Activated T-cell treated with anti-CD3 and anti-CD28 coated beads, Interleukin-2, amount 50 U/mL, for 48 hours (primary cell): ENCODE results near the gene SMARCC1.

Experiments used
- DNase-seq, 2 experiments: peaks; one replicate each; pipeline ENCODE4 v3.0.0-alpha.2; 2020

The SMARCC1 gene

DNA sequence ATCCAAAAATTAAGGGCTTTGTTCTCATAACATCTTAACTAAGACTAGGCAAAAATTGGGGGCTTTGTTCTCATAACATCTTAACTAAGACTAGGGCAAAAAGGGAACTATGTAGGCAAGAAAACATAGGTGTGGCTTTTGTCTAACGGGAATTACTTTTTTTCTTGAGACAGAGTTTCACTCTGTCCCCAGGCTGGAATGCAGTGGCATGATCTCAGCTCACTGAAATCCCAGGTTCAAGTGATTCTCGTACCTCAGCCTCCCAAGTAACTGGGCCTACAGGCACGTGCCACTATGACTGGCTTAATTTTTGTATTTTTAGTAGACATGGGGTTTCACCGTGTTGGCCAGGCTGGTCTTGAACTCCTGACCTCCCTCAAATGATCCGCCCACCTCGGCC, 153.3 kb downstream of the SMARCC1 start:
- DNase-seq: no peak

DNA sequence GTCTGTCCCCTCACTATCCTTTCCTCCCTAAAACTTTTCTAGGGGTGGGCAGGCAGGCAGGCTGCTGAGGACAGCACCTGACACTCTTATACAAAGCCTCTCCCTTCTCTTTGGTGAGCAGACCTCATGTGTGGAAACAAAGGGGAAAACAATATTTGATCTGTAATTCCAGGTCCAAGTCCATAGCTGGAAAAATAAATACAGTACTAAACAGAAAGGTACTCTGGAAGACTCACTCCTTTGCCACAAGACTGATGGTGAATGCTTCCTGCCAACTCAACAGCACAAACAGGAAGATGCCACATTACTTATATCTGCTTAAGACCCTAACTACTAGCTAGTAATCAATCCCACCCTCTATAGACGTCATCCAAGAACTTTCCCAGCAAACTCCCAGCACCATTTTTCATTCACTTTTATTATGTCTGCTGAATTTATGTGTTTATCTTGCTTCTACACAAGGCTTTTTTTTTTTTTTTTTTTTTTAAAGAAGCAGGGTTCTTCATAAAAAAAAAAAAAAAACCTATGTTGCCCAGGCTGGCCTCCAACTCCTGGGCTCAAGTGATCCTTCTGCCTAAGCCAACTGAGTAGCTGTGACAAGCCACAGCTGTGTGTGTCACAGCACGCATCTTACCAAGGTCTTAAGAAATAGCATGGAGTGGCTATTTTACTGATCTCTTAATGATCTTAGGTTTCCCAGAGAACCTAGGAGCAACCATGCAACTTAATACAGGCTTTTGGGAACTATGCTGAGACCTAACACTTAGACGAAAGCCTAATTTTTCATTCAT, 158.8 kb downstream of the SMARCC1 start:
- DNase-seq: no peak

DNA sequence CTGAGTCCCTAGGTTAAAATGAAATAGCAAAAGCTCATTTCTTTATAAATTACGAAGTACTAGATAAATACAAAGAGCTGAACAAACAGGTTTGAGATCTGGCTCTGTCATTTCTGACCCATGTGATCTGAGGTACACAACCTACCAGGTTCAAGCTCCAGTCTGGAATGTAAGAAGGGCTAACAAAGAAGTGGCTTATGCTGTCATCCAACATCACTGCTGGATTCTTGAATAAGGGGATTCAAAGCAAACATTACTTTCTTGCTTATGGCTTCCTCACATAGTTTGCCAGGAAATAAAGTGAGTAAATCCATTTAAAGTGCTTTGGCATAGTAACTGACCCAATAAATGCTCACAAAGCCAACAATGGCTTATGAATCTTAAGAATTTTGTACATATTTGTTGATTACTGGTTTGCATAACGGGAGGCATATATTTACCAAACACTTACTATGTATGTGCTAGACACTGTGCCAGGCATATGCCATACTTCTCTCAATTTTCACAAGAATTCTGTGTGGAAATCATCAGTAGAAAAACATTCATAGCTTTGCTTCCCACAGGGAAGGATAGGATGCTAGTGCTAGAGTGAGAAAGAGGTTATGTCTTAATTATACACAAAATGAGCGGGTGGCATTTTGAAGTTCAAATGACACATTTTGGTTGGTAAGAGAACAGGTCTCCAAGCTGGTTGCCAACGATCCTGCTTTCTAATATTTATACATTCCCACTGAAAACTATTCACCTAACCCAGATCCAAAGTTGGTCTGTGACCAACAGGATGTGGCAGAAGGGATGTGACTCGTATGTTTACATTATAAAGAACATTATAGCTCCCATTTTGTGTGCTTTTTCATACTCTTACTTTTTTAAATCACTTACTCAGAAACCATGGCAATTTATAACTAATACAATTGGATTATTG, 164.3 kb downstream of the SMARCC1 start:
- DNase-seq: no peak

DNA sequence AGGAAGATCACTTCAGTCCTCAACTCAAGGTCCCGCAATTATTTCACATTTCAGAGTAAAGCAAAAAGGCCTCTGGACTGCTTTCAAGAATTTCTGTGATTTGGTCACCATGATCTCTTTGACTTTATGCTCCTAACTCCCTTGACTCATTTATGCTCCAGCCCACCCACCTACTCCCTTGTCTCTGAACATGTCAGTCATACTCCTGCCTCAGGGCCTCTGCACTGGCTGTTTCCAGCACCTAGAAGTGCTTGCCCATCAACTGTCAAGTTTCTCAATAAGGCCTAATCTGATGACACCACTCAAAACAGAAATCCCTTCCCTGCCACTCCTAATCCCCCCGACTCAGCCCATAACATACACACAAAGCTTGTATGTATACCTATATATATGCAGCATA, 166.9 kb downstream of the SMARCC1 start:
- DNase-seq: no peak

DNA sequence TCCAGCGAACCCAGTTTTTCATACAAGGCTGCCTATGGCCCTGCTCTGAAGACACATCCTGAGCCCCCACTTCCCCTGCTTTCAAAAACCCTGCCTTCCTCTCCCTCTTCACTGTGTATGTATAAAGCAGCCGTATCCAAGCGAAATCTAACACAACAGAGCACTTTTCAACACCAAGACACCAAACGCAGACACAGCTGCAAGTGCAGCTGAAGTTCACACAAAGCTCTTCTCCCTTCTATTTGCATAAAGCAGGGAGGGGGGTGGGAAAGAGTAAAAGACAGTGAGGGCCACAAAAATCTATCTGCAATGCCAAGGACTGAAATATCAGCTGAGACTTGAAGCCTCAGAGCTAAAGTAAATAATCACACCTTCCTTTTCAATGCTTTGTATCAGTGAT, 168.0 kb downstream of the SMARCC1 start:
- DNase-seq: no peak

DNA sequence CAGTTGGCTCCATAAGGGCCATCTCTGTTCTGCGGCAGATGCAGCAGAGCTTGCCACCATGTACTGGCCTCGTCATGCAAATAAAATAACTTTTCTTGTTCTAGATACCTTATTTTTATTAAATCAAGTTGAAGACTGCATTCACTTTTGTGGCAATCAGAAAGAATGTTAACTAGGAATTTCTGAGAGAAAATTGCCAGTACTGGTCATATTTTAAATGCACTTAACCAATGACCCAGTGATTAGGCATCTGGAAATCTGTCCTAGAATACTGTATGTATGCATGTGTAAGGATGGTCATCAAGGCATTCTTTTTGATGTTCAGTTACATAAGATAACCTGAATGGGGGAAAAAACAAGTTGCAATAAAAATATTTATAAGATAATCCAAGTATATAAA, 168.8 kb downstream of the SMARCC1 start:
- DNase-seq: no peak

DNA sequence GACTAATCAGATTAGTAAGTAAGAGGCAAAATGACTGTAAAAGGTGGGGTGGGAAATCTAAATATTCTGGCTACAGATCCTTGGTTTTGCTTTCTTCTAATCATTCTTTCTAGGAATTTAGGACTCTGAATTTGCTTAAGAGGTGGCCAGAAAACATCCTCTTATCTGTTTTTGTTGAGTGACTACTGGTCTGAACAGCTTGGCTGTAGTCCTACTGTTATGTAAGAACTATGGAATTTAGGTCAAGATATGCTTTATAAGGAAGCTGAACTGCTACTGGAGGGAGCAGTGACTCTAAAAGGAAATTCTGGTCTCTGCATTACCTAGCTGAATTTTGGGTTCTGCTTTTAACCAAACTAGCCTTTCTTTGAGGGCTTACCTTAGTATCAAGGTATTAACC, 169.5 kb downstream of the SMARCC1 start:
- DNase-seq: no peak

DNA sequence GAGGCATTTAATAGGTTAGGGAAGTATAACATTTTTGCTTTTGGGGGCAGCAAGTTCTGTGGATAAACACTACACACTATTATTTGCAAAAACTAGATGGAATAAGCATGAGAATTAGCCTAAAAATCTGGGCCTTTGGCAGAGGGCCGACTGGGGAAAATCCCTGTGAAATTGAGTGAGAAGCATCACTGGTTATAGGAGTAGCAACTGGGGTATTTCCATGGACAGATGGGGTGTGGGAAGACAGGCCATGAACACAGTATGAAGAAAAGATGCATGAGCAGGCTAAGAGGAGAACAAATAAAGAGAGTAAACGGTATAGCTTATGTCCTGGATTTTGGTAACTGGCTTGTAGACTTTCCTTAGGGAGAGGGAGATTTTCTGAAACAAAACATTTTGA, 170.1 kb downstream of the SMARCC1 start:
- DNase-seq: no peak

DNA sequence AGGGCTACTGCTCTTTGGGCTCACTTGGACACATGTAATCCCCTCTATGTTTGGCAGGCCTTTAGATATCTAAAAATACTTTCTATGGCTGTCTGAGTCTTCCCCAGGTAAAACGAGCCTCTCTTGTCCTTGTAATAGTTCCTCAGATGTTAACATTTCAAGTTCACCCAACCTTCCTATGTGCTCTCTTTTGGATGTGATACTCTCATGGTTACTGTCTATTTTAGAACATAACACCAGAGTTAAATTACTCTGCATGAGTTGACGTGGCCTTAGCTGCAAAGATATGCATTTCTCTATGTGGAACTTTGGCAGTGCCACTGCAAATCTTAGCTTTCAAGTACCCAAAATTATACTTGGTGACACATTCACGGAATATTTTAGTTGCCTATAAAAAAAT, 171.1 kb downstream of the SMARCC1 start:
- no peak for DNase-seq

DNA sequence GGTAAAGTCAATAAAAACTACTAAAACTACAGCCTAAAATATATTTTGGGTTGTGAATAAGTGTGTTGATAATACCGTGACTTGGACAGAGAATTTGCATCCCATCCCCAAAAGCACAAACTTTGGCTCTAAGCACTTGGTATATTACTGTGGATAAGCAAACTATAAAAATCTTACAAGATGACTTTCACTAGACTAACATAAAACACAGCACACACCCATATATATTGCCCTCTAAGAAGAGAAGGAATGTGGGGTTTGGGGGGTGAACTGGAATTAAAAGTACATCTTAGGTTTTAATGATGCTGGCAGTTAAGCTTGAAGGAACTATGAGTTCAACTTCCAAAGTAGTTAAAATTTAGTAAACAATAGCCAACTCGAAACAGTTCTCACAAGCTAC, 174.4 kb downstream of the SMARCC1 start:
- DNase-seq: no peak

DNA sequence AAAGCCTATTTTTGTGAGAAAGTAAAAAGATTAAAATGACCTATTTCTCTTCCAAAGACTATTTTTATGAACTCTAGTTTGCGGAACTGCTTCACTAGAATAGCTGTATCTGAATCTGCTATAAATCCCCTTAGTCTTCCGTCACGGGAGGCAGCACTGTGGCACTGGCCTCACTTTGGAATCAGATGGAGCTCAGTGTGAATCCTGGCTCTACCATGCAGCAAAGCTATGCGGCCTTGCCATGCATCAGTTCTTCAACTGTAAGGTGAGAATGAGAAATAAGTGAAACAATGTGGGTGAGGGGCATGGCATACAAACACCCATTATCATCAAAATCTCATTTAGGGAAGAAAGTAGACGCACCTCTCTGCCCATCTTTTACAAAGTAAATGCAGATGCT, 175.5 kb downstream of the SMARCC1 start:
- DNase-seq: no peak

DNA sequence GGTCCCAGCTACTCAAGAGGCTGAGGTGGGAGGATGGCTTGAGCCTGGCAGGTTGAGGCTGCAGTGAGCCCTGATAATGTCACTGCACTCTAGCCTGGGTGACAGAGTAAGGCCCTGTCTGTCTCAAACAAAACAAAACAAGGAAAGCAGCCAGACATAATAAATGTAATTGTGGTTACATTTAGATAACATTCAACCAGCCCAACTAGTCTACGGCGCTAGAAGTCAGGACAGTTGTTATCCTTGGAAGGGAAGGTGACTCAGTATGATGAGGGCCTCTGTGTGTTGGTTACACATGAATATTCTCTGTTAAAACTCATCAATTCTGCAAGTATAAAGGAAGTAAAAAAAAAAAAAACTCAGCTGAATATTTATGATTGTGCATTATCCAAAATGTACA, 176.0 kb downstream of the SMARCC1 start:
- no peak for DNase-seq

DNA sequence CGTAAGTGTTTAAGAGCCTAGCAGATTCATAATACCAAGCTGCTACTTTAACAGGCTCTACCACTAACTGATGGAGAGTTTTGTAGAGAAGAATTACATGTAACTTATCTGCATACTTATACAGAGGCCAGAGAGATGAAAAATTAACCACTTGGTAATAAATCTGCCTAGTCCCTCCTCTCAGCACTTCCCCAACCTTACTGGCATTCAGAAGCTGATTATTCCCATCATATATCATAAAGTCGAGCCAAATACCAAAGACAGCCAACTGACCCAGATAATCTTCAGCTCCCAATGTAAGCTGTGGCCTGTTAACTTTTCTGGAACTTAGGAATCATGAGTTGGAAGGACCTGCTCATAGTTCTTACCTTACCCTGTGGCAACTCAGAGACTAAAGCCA, 177.5 kb downstream of the SMARCC1 start:
- DNase-seq: no peak

DNA sequence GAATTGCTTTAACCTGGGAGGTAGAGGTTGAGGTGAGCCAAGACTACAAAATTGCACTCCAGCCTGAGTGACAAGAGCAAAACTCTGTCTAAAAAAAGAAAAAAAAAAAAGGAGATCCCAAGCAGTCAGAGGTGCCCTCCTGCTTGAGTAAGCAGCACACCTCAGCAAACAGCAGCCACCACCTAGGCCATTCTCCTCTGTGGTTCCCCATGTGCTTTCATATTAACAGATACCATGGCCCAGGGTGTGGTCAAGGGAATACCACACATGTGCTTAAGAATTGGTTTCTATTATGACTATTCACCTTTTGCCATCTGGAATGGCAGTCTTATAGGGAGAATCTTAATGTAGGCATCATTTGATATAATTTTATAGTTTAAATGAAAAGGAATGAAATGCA, 178.4 kb downstream of the SMARCC1 start:
- no peak for DNase-seq

DNA sequence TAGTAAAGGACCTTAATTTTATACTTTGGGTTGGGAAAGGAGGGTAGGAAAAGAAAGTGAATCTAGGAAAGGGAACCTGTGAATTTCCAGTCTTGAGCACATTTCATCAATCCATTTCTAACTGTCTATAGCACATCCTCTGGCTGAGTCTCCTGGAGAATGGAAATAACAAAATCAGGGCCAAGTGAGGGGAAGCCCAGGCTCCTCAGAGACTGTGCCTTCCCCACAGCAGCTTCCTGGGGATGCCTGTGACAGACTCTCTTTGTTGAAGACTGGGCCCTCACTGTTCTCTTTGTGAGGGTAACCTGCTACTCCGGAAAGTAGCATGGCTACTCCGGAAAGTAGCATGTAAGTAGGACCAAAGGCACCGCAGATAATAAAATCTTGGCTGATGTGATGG, 180.4 kb downstream of the SMARCC1 start:
- DNase-seq: no peak

DNA sequence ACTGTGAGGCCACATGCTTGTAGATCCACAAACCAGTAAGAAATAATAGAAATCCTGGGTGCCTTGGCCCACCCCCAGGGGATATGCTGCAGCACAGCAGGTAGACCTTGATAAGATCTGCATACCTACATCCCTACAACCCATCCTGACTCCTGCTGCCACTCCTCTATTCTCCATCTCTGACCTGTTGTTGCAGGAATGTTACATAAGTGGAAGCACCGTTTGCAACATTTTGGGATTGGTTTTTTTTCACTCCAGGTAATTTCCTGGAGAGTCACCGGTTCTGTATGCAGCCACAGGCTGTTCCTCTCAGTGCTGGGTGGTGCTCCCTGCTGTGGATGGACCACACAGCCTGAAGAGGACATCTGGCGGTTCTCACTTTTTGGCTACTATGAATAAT, 186.9 kb downstream of the SMARCC1 start:
- no peak for DNase-seq

DNA sequence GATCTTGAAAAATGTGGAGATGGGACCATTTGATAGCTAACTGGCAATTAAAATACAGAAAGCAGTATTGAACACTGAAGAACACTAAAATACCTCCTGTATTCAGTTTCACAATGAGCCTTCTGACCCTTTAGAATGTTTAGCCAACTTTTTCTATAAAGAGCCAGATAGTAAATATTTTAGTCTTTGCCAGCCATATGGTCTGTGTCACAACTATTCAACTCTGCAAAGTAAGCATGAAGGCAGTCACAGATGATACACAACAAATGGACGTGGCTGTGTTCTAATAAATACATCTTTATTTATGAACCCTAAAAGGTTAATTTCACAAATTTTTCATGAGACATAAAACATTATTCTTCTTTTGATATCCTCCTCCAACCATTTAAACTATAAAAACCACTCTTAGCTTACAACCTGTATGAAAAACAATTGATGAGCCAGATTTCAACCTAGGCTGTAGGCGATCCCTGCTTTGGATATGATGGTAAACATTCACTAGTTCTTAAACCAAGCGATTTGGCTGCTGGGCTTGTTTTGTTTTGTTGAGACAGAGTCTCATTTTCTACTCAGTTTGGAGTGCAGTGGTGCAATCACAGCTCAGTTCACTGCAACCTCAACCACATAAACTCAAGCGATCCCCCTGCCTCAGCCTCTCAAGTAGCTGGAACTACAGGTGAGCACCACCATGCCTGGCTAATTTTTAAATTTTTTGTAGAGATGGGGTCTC, 189.5 kb downstream of the SMARCC1 start:
- no peak for DNase-seq

DNA sequence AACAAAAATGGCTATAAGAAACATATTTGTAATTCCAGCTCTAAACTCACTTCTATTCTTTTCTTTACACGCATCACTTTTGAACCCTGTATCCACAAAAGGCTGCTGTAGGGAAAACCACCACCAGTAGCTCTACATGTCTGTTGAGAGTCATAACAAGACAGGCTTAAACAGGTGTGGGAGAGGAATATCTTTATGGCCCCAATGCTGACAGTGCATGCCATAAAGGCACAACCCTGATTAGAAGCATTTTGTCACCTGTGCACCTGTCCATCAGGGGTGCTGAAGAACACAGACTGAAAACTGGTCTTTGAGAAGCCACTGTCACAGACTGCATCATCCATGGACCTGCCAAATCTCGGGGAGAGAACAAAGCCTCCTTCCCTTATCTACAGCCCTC, 191.5 kb downstream of the SMARCC1 start:
- DNase-seq: no peak

DNA sequence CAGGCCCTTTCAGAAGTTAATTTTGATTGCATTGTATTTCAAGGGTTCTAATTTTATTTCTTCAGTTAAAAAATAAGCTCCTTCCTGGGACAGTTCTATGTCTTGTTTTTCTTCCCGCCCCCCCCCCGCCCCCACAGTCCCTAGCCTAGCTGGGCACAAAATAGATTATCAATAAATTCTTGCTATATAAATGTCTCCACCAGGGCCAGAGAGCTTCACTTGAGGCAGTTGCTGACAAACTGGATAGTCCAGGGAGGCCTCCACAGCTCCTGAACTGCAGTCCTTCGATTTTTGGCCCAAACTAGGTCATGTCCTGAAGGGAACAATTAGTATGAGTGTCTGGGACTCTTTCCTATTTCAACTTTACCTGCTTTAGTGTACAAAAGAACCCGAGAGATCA, 193.1 kb downstream of the SMARCC1 start:
- DNase-seq: no peak

DNA sequence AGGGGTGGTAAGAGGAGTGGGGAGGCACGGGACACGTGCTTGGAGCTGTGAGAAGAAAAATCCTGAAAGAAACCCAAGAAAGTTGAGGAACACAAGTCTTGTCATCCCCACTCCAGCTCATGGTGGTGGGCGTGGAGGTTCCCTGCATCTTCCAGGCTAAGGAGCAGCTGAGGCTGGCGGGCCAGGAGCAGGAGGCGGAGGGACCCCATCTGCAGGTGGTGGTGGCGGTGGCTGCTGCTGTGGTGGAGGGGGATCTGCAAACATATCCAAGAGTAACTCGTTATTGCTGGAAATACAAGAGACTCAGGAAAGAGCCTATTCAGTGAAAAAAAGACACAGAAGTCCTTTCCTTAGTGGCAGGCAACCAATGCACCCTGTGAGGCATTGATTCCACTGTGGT, 193.6 kb downstream of the SMARCC1 start:
- no peak for DNase-seq

DNA sequence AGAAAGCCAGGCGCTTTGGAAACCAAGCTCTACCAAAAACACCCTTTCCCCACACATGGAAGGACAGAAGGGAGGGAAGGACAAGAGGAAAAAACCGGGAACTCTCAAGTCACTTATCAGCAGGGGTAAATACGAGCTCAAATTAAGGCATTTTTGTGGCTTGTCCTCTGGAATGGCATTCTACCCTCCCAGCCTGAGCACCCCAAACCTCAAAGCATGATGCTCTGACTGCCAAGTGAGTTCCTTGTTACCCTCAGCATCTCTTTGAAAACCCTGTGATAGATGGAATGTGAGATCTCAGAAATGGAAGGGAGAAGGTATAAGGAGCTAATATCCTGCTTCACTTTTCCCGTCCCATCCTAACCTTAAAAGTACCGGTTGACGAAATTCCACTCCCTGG, 194.9 kb downstream of the SMARCC1 start:
- DNase-seq: no peak

DNA sequence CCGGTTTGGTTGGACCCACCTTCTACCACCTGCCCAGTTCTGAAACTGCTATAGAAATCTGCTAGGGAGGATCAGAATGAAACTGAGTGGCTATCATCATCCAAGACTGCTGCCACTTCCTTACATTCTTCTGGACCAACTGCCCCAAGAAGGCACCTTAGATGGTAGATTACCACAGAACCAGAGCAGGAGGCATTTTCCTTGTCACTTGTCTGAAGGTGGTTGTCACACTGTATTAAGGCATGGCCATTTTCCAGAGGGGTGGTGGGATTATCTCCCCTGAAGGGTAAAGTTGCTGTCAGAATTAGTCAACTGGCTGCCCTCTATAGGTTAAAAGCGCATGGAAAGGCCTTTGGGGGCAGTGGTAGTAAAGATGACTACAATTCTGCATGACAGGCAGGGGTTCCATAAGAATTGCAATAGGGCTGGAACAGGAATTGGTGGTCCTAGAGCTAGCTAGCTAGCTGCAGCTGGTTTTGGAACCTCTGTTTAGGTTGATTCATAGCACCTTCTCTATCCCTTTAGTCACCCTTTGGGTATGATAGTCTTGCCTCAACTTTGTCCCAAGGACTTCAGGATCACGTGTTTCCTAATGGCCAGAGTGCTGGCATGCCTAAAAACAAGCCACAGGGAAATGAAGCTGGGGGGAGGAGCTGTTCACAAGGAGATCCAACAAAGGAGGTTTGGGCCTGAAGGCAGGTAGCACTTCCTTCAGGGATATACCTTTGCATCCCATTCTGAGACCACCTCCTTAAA, 198.2 kb downstream of the SMARCC1 start:
- no peak for DNase-seq

DNA sequence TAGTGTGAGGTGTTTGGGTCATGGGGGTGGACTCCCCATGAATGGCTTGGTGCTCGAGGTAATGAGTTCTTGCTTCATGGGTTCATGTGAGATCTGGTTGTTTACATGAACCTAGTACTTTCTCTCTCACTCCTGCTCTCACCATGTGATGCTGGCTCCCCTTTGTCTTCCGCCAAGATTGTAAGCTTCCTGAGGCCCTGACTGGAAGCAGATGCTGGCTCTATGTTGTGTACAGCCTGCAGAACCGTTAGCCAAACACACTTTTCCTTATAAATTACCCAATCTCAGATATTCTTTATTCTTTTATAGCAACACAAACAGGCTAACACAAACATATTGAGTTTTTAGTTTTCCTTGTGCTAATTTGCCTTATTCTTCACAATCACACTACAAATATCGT, 199.9 kb downstream of the SMARCC1 start:
- DNase-seq: no peak
